MM.1S (cell line): Measurements from ENCODE around the gene ALDH2.

ENCODE experiments used
- DNase-seq: peaks from one replicate; pipeline ENCODE4 v3.0.0-alpha.2; 2015
- H2AFZ ChIP-seq: fragments of 300-600 bp; sonication (generic); 2 replicates; pipeline ENCODE4 v1.6.0; 2016; ENCODE audit warnings: antibody characterized with exemption, low read length
- H3F3A ChIP-seq: fragments of 300-600 bp; sonication (generic); 2 replicates; pipeline ENCODE4 v1.6.1; 2016; ENCODE audit warnings: mild to moderate bottlenecking, antibody characterized with exemption, low read length, moderate library complexity, mixed read lengths; ENCODE audit not compliant: insufficient read depth
- H3K27ac ChIP-seq: fragments of 300-600 bp; sonication (generic); 2 replicates; pipeline ENCODE4 v1.5.1; 2016; ENCODE audit warnings: mild to moderate bottlenecking, low read length
- H3K27me3 ChIP-seq: fragments of 300-600 bp; sonication (generic); replicated peaks from 2 replicates; pipeline ENCODE4 v1.6.0; 2016; ENCODE audit warnings: low read length; ENCODE audit not compliant: insufficient read depth
- H3K36me3 ChIP-seq: fragments of 300-600 bp; sonication (generic); replicated peaks from 2 replicates; pipeline ENCODE4 v1.6.1; 2016; ENCODE audit warnings: mild to moderate bottlenecking, low read length, mixed read lengths; ENCODE audit not compliant: insufficient read depth
- H3K4me1 ChIP-seq: fragments of 300-600 bp; sonication (generic); 2 replicates; pipeline ENCODE4 v1.6.1; 2016; ENCODE audit warnings: low read length, mixed read lengths
- H3K4me2 ChIP-seq: fragments of 300-600 bp; sonication (generic); 2 replicates; pipeline ENCODE4 v1.6.0; 2016; ENCODE audit warnings: low read depth, low read length
- H3K4me3 ChIP-seq: fragments of 300-600 bp; sonication (generic); 2 replicates; pipeline ENCODE4 v1.5.1; 2016; ENCODE audit warnings: low read length, mixed read lengths
- H3K79me2 ChIP-seq: fragments of 300-600 bp; sonication (generic); 2 replicates; pipeline ENCODE4 v1.6.1; 2016; ENCODE audit warnings: mixed run types, low read length, mixed read lengths
- H3K9ac ChIP-seq: fragments of 300-600 bp; sonication (generic); 2 replicates; pipeline ENCODE4 v1.6.1; 2016; ENCODE audit warnings: low read length, mixed read lengths
- H3K9me2 ChIP-seq: fragments of 300-600 bp; sonication (generic); replicated peaks from 2 replicates; pipeline ENCODE4 v1.6.1; 2016; ENCODE audit warnings: mild to moderate bottlenecking, low read length, mixed read lengths; ENCODE audit not compliant: insufficient read depth
- H3K9me3 ChIP-seq: fragments of 300-600 bp; sonication (generic); replicated peaks from 2 replicates; pipeline ENCODE4 v1.6.1; 2016; ENCODE audit warnings: mild to moderate bottlenecking, low read length, mixed read lengths; ENCODE audit not compliant: insufficient read depth
- H4K20me1 ChIP-seq: fragments of 300-600 bp; sonication (generic); 2 replicates; pipeline ENCODE4 v1.6.1; 2016; ENCODE audit warnings: mild to moderate bottlenecking, low read length, moderate library complexity, mixed read lengths; ENCODE audit not compliant: insufficient read depth
- CTCF ChIP-seq: fragments of 300-600 bp; sonication (generic); IDR thresholded peaks from 2 replicates; pipeline ENCODE4 v1.5.1; 2016; ENCODE audit warnings: antibody characterized with exemption, low read length, mixed read lengths
- EZH2 ChIP-seq: fragments of 300-600 bp; sonication (generic); optimal IDR thresholded peaks from 2 replicates; pipeline ENCODE3; 2017; ENCODE audit warnings: low read depth, mild to moderate bottlenecking, antibody characterized with exemption, low read length, mixed read lengths
- EZH2phosphoT487 ChIP-seq: fragments of 300-600 bp; sonication (generic); IDR thresholded peaks from 2 replicates; pipeline ENCODE4 v1.6.1; 2018; ENCODE audit warnings: antibody characterized with exemption, low read length

Gene ALDH2

GRCh38 chr12:111850526-111850925, 83.8 kb downstream of the ALDH2 start:
- Histone ChIP-seq H3K4me1 (no peaks in the 10 kb centered on the region), H4K20me1 (no peaks in the 10 kb centered on the region), H2AFZ (no peak overlapping the region), H3F3A (no peaks in the 10 kb centered on the region), H3K27me3 (no peaks in the 10 kb centered on the region), H3K4me2 (no peak overlapping the region), H3K9ac (no peak overlapping the region), H3K9me2 (no peaks in the 10 kb centered on the region), H3K27ac (no peak overlapping the region), H3K36me3 (no peaks in the 10 kb centered on the region), H3K79me2 (peaks cover 45% of the 10 kb centered on the region), H3K4me3 (no peak overlapping the region), H3K9me3 (no peaks in the 10 kb centered on the region)
- TF ChIP-seq CTCF (no peak), EZH2phosphoT487 (no peak), EZH2 (no peak)
- DNase-seq = no peak

GRCh38 chr12:111858186-111858585, 91.5 kb downstream of the ALDH2 start:
- no peak for TF ChIP-seq EZH2phosphoT487
- no peak for TF ChIP-seq EZH2
- TF ChIP-seq CTCF = no peak
- H3K79me2 ChIP-seq = peaks cover 64% of the 10 kb centered on the region
- no peak overlapping the region for H3K9ac ChIP-seq
- no peaks in the 10 kb centered on the region for H3K9me2 ChIP-seq
- H2AFZ ChIP-seq = no peak overlapping the region
- no peak overlapping the region for H3K27ac ChIP-seq
- DNase-seq = no peak
- no peak overlapping the region for H3K4me3 ChIP-seq
- H3K4me2 ChIP-seq = no peak overlapping the region
- no peaks in the 10 kb centered on the region for H3F3A ChIP-seq
- no peaks in the 10 kb centered on the region for H3K27me3 ChIP-seq
- no peaks in the 10 kb centered on the region for H3K36me3 ChIP-seq
- H3K9me3 ChIP-seq = no peaks in the 10 kb centered on the region
- H3K4me1 ChIP-seq = no peaks in the 10 kb centered on the region
- no peaks in the 10 kb centered on the region for H4K20me1 ChIP-seq

- no peak for DNase-seq
- no peak overlapping the region for H2AFZ ChIP-seq
- peaks cover 63% of the 10 kb centered on the region for H3K79me2 ChIP-seq
- H3F3A ChIP-seq = no peaks in the 10 kb centered on the region
- no peak overlapping the region for H3K27ac ChIP-seq
- TF ChIP-seq CTCF = no peak
- no peak for TF ChIP-seq EZH2phosphoT487
- no peak for TF ChIP-seq EZH2
- H3K4me2 ChIP-seq = no peak overlapping the region
- no peaks in the 10 kb centered on the region for H3K9me2 ChIP-seq
- no peak overlapping the region for H3K9ac ChIP-seq
- H4K20me1 ChIP-seq = no peaks in the 10 kb centered on the region
- H3K9me3 ChIP-seq = no peaks in the 10 kb centered on the region
- no peak overlapping the region for H3K4me3 ChIP-seq
- H3K36me3 ChIP-seq = no peaks in the 10 kb centered on the region
- no peaks in the 10 kb centered on the region for H3K27me3 ChIP-seq
- no peaks in the 10 kb centered on the region for H3K4me1 ChIP-seq
These were observed 92.0 kb downstream of the ALDH2 start for GRCh38 chr12:111858778-111859177.
